Erythroblast (primary cell): ENCODE measurements around the gene SPTSSA.

Experiments
- GATA1 ChIP-seq: IDR thresholded peaks from 2 replicates; pipeline ENCODE4 v1.6.1; 2011; ENCODE audit warnings: low read depth, mild to moderate bottlenecking, control low read depth, low read length, moderate library complexity
- POLR2A ChIP-seq: IDR thresholded peaks from 2 replicates; pipeline ENCODE4 v1.6.1; 2011; ENCODE audit warnings: mild to moderate bottlenecking, low read length

GRCh38 chr14:34398024-34398423 is 64.0 kb downstream of the SPTSSA start:
- no peak for TF ChIP-seq POLR2A
- TF ChIP-seq GATA1, result no peak
